Fibroblast of skin of left biceps (primary cell): ENCODE data around the gene TOMM20L.

Source experiments
- DNase-seq, 2 experiments: peaks; one replicate each; pipeline ENCODE4 v3.0.0-alpha.2; 2013; ENCODE audit warnings: low read depth in 2 of 2

TOMM20L gene

DNA sequence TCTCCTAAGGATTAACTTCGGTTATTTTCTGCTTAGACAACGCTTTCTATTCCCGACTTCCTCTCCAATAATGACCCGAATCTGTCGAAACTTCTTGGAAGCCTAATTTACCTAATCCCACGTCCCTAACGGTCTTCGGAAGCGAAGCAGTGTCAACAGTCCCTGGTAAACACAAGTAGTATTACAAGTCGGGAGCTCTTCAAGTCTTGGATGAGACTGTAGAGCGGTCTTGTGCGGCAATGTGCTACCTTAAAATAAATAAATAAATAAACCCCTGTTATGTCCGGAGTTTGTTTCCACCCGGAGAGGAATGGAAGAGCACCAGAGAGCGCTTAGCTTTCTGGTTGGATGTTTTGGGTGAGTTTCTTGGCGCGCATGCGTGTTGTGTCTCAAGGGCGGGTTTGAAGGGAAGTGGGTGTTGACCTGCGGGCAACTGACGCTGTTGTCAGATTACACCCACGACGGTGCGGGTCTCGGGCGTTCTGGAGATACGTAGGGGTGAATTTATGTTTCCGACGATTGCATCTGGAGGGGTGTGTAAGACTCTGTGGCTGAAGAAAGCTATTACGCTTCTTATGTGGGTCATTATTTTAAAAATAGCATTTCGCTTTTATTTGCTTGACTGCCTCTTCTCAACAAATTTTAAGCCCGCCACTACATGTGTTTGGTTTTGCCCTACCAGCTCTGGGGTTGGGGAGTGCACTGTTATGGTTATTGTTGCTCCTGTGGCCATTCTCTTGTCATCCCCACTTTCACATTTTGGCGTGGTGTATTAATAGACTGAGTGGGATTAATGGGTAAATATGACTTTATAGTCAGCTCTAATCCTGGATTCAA is 31.8 kb downstream of the TOMM20L start, which contains the start of the genes KIAA0586 and TIMM9:
KIAA0586 (plus strand) TSS at position 439 of the 837 bp plus-strand sequence. CDS start 546 bp downstream, outside the sequence.
TIMM9 (minus strand) TSS at position 251 of the 837 bp plus-strand sequence. CDS start 15,586 bp downstream, outside the sequence.
- DNase-seq = peak; percentile 97 to 98

DNA sequence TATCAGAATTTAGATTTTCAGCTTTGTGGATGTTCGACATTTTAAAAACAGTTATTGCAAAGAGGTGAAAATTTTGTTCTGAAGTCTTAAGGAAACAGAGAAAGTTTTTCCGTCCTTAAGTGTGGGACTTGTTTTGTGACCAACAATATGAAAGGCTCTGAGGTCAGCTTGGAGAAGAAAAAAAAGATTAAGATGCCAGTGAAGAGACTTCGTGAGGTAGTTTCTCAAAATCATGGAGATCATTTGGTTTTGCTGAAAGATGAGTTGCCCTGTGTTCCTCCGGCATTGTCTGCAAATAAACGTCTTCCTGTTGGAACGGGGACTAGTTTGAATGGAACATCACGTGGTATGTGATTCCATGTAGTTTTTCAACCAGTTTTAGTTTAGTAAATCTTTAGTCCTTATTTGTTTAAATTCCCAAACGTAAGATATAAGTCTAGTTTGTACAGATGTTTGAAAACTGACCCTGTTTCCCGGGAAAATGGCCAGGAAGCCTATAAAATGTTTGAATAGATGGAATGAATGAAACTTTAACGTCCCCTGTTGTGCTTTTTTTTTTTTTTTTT is 32.5 kb downstream of the TOMM20L start:
- peak in 1 of 2 experiments; percentile 8 for DNase-seq

DNA sequence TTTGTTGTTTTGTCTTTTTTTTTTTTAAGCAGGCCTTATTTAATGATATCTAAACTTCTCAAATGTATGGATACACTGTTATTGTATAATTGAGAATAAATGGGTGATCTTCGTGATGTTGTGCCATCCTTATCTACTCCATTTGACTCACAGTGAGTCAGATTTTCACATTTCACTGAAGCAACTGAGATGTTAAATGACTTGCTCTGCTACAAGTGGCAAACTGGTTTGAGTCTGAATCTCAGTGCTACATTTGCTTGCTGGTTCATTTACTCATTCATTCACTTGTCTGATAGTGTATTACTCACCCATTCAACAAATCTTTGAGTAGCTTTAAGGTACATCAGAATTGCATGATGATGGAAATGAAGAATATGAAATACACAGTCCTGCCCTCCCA is 34.4 kb downstream of the TOMM20L start:
- no peak for DNase-seq

DNA sequence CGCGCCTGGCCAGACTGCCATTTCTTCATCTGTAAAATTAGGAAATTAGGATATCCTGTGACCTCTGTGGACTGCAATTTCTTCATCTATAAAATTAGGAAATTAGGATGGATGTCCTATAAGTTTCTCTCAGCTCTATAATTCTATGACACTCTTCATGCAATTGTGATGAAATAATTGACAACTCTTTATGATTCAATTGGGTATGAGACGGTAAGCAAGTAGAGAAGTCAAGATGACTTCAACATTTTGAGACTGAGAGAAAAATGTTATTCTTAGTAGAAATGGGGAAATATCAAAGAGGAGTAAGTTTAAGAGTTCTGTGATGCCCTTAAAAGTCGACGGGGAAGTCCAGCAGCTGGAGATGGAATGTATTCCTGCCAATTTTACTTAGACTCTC is 43.7 kb downstream of the TOMM20L start:
- no peak for DNase-seq

DNA sequence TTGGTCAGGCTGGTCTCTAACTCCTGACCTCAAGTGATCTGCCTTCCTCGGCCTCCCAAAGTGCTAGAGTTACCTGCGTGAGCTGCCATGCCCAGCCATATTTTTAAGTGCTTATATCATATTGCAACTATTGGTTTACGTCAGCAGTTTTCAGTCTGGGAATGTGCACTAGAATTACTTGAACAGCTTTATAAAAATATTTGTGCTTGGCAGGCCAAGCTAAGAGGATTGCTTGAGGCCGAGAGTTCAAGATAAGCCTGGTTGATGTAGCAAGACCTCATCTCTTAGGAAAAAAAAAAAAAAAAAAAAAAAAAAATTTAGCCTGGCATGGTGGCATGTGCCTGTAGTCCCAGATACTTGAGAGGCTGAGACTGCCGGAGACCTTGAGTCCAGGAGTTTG is 48.9 kb downstream of the TOMM20L start:
- no peak for DNase-seq

DNA sequence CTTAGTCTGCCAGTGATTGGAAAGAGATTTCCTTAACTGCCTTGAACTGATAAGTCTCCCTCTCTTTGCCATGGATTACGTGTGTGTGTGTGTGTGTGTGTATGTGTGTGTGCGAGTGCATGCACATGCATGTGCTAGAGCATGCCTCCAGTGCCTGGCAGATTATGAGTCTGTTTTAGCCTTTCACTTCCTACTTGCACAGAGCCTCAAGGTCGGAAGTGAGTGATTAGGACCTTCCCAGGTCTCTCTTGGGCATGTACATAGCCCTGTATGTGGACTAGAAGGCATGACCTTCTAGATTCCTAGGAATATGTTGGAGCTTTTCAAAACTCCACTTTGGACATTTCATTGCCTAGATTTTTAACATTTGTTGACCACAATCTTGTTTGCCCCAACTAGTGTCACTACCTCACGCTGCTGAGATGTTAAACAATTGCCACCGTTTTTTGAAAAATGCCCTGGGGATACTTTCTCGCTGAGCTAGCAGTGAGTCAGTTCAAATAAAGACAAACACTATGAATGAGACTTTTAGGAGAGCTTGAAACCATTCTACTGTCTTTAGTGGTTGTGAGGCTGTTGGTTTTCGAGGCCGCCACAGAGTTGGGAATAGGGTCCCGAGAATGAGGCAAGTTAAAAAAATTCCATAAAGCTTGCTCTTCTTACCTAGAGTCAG is 60.0 kb downstream of the TOMM20L start:
- DNase-seq = no peak
